Fibroblast of pulmonary artery (primary cell): ENCODE results near the gene DNAJB5.

Experiments used
- DNase-seq: peaks from one replicate; pipeline ENCODE4 v3.0.0-alpha.2; 2010; ENCODE audit warnings: low read depth
- H3K4me3 ChIP-seq: replicated peaks from 2 replicates; pipeline ENCODE4 v1.5.1; 2011; ENCODE audit warnings: low read depth, mild to moderate bottlenecking, control low read depth, low read length, moderate library complexity
- TF ChIP-seq, protein P1 (sequence below): IDR thresholded peaks from 2 replicates; pipeline ENCODE4 v1.5.1; 2011; ENCODE audit warnings: mild to moderate bottlenecking, control low read depth, low read length, inconsistent platforms; ENCODE audit errors: missing control alignments

The DNAJB5 gene

DNA sequence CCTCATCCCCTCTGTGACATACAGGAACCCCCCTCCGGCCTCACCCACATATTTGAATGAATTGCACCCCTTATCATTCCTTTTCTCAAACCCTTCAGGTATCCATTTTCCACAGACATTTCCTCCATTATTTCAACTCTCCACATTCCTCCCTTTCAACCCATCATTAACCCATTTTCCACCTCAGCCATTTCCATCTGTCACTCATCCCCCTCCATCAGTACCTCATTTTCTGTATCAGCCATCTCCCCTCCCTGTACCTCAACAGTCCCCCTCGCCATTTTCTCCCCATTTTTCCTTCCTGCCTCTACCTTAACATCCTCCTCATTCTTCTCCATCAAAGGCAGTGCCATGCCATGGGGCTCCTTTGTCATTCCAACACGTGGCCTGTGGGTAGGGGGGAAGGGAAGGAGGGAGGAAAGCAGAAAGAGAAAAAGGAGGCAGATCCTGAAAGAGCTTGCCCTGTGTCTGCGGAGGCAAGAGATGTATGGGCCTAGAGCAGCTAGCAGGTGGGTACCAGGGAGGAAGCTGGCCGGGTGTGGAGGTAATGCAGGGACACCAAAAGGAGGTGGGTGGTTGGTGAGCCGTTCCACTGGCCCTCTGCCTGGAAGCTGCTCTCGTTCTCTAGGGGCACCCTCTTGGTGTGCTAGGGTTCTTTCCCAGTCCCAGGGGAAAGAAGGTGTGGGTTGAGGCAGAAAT lies 1.5 kb downstream of the DNAJB5 start:
- H3K4me3 ChIP-seq, result peak overlapping the region; percentile 83
- DNase-seq, result no peak
- TF ChIP-seq, protein P1, sequence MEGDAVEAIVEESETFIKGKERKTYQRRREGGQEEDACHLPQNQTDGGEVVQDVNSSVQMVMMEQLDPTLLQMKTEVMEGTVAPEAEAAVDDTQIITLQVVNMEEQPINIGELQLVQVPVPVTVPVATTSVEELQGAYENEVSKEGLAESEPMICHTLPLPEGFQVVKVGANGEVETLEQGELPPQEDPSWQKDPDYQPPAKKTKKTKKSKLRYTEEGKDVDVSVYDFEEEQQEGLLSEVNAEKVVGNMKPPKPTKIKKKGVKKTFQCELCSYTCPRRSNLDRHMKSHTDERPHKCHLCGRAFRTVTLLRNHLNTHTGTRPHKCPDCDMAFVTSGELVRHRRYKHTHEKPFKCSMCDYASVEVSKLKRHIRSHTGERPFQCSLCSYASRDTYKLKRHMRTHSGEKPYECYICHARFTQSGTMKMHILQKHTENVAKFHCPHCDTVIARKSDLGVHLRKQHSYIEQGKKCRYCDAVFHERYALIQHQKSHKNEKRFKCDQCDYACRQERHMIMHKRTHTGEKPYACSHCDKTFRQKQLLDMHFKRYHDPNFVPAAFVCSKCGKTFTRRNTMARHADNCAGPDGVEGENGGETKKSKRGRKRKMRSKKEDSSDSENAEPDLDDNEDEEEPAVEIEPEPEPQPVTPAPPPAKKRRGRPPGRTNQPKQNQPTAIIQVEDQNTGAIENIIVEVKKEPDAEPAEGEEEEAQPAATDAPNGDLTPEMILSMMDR, result no peak

DNA sequence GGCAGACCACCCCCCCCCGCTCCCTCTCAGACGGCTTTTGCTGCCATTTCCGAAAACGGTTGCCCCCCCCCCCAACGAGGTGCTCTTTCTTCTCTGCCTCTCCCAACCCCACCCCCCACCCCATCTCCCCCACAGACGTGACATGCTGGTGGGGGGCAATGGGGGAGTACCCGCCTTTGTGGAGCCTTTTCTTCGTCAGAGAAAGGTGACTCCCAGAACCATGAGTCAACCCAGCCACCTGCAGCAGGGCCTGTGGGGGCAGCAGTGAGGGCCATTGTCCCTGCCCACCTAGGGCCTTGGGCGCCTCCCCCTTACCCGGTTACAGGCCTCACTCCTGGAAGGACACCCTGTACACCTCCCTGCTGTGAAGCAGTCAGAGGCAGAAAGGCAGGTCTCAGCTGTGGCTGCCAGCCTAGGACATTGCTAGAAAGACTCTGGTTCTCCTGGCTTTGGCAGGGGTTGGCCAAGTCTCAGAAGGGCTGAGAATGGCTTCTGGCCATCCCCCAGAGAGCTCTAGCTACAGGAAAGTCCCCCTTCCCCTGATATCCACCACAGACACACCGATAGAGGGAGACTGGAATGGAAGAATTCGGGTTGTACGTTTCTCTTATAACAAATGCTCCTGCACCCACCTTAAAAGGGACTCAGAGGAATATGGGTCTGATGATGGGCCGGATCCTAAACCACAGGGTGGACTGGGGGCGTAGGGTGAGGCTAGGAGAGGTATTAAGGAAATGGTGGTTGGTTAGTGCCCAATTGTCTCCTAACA lies 2.2 kb downstream of the DNAJB5 start:
- no peak overlapping the region for H3K4me3 ChIP-seq
- TF ChIP-seq, protein P1, result no peak
- DNase-seq, result no peak

DNA sequence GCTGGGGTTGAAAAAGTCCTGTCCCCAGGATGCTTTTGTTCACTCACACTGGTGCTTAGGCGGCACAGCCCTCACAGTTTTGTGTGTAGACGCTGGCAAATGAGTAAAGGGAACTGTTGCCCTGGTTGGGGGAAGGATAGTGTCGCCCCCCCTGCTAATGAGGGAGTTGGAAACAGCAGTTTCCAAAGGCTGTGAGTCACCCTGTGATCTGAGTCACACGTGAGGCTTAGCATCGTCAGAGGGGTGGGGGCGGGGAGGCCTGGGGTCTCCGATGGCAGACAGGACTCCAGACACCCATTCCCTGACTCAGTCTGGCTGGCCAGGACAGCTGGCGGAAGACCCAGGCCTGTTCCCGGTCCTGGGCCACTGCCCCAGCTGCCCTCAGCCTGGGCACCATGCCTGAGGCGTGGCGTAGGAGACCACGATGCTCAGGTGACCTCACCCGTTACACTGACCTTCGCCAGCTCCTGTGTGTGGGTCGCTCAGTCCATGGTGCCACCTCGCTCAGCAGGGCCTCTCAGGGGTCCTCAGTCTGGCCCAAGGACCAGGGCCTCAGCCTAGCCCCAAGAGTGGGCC lies 2.9 kb downstream of the DNAJB5 start:
- H3K4me3 ChIP-seq, result no peak overlapping the region
- peak; percentile 89 for DNase-seq
- TF ChIP-seq, protein P1, result no peak

DNA sequence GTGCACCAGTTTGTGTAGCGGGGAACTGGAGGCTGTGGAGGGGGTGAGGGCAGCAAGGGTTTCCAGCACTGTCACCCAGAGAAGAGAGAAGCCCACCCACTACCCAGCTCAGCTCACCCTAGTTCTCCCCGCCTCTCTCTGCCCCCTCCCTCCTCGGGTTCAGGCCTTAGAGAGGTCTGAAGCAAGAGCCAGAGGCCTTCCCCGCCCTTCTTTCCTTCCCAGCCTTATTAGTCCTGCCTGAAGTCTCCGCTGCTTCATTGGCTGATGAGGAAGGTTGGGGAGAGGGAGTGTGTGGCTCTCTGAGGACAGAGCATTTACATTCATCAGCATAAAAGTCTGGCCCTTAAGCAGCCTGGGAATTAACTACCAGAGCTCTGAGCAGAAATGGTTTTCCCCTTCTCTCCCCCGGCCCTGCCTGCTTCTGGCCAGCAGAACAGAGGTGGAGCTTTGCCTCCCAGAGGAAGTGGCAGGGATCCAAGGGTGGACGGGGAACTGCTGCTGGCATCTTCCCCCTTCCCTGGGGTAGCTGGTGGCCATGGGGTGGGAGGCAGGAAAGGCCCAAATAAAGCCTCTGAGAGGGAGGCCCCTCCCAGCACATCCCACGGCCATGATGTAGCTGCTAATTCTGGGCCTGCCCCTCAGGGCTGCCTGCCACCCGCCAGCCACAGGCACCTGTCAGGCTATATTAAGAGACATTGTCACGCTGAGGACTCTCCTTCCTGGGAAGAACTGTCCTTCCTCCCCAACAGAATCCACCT lies 4.1 kb downstream of the DNAJB5 start:
- H3K4me3 ChIP-seq, result no peak overlapping the region
- TF ChIP-seq, protein P1, result no peak
- DNase-seq, result peak; percentile 94

DNA sequence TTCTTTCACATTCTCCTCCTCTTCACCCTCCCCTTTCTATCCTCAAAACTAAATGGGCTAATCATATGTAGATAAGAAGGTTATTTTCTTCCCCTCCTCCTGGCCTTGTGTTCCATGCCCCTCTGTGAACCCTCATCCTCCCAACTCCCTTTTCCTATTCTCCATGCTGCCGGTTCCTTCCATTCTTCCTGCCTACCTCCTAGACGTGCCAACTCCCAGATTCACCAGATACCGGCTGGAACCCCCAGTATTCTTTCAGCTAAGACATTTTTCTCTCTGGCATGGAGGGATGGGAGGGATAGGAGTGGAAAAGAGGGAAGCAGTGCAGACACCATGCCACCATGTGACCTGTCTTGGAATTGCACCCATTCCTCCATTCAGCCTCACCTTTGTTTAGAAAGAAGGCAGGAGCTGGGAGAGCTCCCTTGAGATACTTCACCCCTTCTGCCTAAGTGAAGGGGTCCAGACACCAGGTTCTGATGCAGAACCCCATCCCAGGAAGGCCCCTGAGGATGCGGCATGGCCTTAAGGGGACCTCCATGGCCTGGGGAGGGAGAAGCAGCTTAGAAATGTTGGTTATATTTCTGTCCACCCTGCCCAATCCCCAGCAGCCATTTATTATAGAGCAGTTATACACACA lies 4.8 kb downstream of the DNAJB5 start:
- DNase-seq, result peak; percentile 68
- TF ChIP-seq, protein P1, result peak; percentile 65
- no peak overlapping the region for H3K4me3 ChIP-seq

DNA sequence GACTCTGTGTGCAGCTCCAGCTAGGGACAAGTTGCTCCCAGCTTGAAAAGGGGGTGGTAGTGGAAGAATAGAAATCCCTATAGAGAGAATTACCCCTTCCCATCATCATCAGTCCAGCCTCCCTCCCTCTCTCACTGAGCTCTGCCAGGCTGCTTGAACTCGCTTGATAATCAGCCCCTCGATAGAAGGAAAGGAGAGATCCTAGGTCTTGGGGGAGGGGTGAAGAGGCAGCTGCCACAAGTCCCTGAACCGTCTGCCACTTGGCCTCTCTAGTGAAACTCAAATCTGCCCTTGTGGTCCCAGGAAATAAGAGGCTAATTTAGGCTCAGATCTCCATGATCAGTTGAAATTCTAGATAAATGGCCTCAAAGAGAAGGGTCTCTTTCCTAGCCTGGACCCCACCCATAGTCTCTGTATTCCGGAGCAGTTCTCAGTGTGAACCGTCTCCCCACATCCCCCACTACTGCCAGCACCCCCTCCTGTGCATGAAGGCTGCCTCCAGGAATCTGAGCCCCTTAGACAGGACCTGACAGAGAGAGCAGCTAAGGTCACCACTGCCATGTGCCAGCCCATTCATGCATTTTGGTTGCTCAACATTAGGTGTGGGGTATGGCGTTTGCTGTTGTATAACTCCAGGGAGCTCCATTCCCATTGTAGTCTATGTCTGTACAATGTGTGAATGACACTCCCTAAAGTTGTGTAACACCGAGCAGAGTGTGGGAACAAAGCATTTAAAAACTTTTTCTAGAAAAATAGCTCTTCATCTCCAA lies 5.5 kb downstream of the DNAJB5 start:
- peak; percentile 93 for DNase-seq
- TF ChIP-seq, protein P1, result no peak
- no peak overlapping the region for H3K4me3 ChIP-seq
